Smooth muscle cell of trachea (primary cell): ENCODE measurements around the gene TMCO2. TPM values are rescaled to one million over a fixed set of nuclear protein-coding genes. Genes with fewer than 3 reads are reported as not detected.

Experiments
- total RNA-seq: library from RNA; depleted of rRNA; stranded (reverse); fragments of >200 nt; gene quantifications from 2 replicates; pipeline ENCODE4 v1.2.1, GENCODE V29; 2014

The TMCO2 gene
- not detected in 2 replicates for total RNA-seq

DNA sequence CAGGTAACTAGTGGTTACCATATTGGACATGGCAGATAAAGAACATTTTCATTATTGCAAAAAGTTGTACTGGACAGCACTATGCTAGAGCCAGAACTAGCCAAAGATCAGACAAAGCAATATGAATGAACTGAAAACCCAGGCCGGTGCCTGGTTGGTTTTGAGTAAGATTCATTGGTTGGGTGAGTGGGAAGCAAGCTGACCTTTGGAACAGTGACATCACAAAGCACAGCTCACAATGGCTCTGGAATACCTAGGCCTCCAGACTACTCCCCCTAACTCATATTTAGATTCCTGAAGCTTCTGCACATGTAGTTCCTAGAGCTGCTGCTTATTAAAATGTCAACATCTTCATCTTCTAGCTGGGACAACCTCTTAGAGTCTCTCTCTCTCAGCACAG is at the start of gene TMCO2:
Gene TMCO2, plus strand, starts transcription at position 283 of the 400 bp plus-strand sequence. Its CDS starts 57 bp downstream, at position 340.

DNA sequence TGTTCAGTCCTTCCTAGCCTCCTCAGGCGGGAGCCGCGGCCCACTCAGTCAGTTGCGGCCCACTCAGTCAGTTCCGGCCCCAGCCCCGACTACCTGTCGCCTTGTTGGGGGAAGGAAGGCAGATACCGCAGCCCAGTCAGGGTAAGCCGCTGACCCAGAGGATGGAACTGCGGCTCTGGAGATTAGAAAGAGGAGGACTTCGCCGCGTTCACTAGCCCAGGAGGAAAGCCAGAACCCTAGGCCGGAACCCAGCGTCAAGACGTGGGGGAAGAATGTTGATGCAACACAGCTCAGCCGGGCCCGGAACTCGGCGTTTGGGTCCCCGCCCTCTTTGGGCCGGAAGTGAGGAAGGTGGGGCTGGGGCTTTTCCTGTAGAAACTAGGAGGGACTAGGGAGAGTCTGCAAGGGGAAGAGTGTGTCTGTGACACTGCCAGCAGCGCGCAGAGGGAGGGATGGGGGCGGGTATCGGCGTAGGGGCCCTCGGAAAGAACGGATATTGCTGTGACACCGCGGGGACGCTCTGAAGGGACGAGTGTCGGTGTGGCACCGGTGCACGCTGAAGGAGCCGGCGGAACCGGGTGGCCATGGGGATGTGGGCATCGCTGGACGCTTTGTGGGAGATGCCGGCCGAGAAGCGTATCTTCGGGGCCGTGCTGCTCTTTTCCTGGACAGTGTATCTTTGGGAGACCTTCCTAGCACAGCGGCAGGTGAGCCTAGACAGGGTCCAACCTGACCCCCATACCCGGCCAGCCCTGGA is 10.1 kb downstream of the TMCO2 start, which contains the start of gene ZMPSTE24:
Gene ZMPSTE24, plus strand, starts transcription at position 549 of the 757 bp plus-strand sequence. Its CDS starts 36 bp downstream, at position 585.

Other genes with a start within 250 kb of the TMCO2 start
- 420 and 558 TPM in 2 replicates for gene CAP1, start 207.2 kb upstream of the TMCO2 start, total RNA-seq
- 49.5 and 73.4 TPM in 2 replicates for gene PPT1, start 150.7 kb upstream of the TMCO2 start, total RNA-seq
- gene RLF, start 86.5 kb upstream of the TMCO2 start, total RNA-seq, result 24.6 and 29.4 TPM in 2 replicates
- gene ZMPSTE24, start 10.3 kb downstream of the TMCO2 start, total RNA-seq, result 72.1 and 85.4 TPM in 2 replicates
- 2.5 and 7.1 TPM in 2 replicates for gene COL9A2, start 69.3 kb downstream of the TMCO2 start, total RNA-seq
- 26.6 and 36.2 TPM in 2 replicates for gene SMAP2, start 125.8 kb downstream of the TMCO2 start, total RNA-seq
- 2.2 and 3.8 TPM in 2 replicates for gene ZFP69B, start 202.5 kb downstream of the TMCO2 start, total RNA-seq
- 3.6 and 3.9 TPM in 2 replicates for gene ZFP69, start 229.4 kb downstream of the TMCO2 start, total RNA-seq